ENCODE data around the gene RNF213.
"Not testable (repeated sequence)": the region's sequence is repeated elsewhere in the genome, so short reads cannot be mapped to it uniquely, and the experiment has no call there.

The RNF213 gene

DNA sequence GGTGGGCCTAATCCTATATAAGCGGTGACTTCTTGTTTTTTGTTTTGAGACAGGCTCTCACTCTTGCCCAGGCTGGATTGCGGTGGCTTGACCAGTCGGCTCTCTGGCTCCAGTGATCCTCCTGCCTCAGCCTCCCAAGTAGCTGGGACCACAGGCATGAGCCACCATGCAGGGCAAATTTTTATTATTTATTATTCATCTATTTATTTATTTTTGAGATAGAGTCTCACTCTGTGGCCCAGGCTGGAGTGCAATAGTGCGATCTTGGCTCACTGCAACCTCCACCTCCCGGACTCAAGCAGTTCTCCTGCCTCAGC is 4.7 kb upstream of the RNF213 start:
- Histone ChIP-seq H3K27me3 (ENCODE audit: insufficient read depth, poor library complexity, severe bottlenecking) (no peaks in the 10 kb centered on the region), H3K27ac (replicated peaks) (no peak overlapping the region), H3K4me3 (replicated peaks; ENCODE audit: insufficient read depth, low read length) (no peak overlapping the region)
- DNase-seq (ENCODE audit: low read depth in 1 of 2, low spot score in 1 of 2): no peak
- TF ChIP-seq, protein P1, sequence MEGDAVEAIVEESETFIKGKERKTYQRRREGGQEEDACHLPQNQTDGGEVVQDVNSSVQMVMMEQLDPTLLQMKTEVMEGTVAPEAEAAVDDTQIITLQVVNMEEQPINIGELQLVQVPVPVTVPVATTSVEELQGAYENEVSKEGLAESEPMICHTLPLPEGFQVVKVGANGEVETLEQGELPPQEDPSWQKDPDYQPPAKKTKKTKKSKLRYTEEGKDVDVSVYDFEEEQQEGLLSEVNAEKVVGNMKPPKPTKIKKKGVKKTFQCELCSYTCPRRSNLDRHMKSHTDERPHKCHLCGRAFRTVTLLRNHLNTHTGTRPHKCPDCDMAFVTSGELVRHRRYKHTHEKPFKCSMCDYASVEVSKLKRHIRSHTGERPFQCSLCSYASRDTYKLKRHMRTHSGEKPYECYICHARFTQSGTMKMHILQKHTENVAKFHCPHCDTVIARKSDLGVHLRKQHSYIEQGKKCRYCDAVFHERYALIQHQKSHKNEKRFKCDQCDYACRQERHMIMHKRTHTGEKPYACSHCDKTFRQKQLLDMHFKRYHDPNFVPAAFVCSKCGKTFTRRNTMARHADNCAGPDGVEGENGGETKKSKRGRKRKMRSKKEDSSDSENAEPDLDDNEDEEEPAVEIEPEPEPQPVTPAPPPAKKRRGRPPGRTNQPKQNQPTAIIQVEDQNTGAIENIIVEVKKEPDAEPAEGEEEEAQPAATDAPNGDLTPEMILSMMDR (IDR thresholded peaks at IDR 0.05; ENCODE audit: insufficient read depth, low read length): no peak
- TF ChIP-seq GABPA (IDR thresholded peaks at IDR 0.05; ENCODE audit: low read depth): no peak
- TF ChIP-seq SPI1 (IDR thresholded peaks at IDR 0.05; ENCODE audit: borderline replicate concordance, low read depth): no peak
- no peak for TF ChIP-seq POLR2AphosphoS5 (IDR thresholded peaks at IDR 0.05; ENCODE audit: low read depth)
- TF ChIP-seq, protein P2, sequence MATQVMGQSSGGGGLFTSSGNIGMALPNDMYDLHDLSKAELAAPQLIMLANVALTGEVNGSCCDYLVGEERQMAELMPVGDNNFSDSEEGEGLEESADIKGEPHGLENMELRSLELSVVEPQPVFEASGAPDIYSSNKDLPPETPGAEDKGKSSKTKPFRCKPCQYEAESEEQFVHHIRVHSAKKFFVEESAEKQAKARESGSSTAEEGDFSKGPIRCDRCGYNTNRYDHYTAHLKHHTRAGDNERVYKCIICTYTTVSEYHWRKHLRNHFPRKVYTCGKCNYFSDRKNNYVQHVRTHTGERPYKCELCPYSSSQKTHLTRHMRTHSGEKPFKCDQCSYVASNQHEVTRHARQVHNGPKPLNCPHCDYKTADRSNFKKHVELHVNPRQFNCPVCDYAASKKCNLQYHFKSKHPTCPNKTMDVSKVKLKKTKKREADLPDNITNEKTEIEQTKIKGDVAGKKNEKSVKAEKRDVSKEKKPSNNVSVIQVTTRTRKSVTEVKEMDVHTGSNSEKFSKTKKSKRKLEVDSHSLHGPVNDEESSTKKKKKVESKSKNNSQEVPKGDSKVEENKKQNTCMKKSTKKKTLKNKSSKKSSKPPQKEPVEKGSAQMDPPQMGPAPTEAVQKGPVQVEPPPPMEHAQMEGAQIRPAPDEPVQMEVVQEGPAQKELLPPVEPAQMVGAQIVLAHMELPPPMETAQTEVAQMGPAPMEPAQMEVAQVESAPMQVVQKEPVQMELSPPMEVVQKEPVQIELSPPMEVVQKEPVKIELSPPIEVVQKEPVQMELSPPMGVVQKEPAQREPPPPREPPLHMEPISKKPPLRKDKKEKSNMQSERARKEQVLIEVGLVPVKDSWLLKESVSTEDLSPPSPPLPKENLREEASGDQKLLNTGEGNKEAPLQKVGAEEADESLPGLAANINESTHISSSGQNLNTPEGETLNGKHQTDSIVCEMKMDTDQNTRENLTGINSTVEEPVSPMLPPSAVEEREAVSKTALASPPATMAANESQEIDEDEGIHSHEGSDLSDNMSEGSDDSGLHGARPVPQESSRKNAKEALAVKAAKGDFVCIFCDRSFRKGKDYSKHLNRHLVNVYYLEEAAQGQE (IDR thresholded peaks at IDR 0.05; ENCODE audit: insufficient replicate concordance, low read depth): no peak

GRCh38 chr17:80257716-80258213 is 2.9 kb upstream of the RNF213 start:
- Histone ChIP-seq H3K4me3 (replicated peaks; ENCODE audit: insufficient read depth, low read length) (no peak overlapping the region), H3K27ac (replicated peaks) (no peak overlapping the region), H3K27me3 (ENCODE audit: insufficient read depth, poor library complexity, severe bottlenecking) (no peaks in the 10 kb centered on the region)
- TF ChIP-seq, protein P1 (IDR thresholded peaks at IDR 0.05; ENCODE audit: insufficient read depth, low read length): no peak
- TF ChIP-seq POLR2AphosphoS5 (IDR thresholded peaks at IDR 0.05; ENCODE audit: low read depth) (no peak), SPI1 (IDR thresholded peaks at IDR 0.05; ENCODE audit: borderline replicate concordance, low read depth) (no peak), GABPA (IDR thresholded peaks at IDR 0.05; ENCODE audit: low read depth) (no peak)
- TF ChIP-seq, protein P2 (IDR thresholded peaks at IDR 0.05; ENCODE audit: insufficient replicate concordance, low read depth): no peak
- no peak for DNase-seq (ENCODE audit: low read depth in 1 of 2, low spot score in 1 of 2)

- not testable (repeated sequence) for H3K27me3 ChIP-seq (ENCODE audit: insufficient read depth, poor library complexity, severe bottlenecking); H3K4me3 ChIP-seq (replicated peaks; ENCODE audit: insufficient read depth, low read length); H3K27ac ChIP-seq (replicated peaks); DNase-seq (ENCODE audit: low read depth in 1 of 2, low spot score in 1 of 2)
Measured at GRCh38 chr17:80258296-80258695, 2.4 kb upstream of the RNF213 start.

DNA sequence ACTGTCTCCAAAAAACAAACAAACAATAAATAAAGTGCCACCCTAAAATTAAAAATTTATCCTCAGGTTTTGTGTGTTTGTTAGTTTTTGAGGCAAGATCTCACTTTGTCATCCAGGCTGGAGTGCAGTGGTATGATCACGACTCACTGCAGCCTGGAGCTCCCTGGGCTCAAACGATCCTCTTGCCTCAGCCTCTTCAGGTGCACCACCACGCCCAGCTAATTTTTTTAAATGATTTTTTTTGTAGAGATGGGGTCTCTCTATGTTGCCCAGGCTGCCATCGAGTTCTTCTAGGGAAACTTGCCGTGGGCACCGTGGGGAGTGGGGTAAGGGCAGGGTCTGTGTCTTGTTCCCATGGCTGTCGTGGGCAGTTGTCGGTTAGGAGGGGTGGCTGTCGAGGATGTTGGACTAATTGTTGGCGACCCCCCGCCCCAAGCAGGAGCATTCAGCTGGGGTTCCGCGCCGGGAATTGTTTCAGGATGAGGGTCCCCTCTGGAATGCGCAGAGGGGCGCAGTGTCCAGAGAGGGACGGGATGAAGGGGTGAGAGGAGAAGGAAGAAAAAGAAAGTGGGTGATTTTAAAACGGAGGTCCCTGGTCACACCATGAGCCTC is 1.1 kb upstream of the RNF213 start:
- TF ChIP-seq, protein P2 (IDR thresholded peaks at IDR 0.05; ENCODE audit: insufficient replicate concordance, low read depth): no peak
- no peak for TF ChIP-seq POLR2AphosphoS5 (IDR thresholded peaks at IDR 0.05; ENCODE audit: low read depth)
- TF ChIP-seq SPI1 (IDR thresholded peaks at IDR 0.05; ENCODE audit: borderline replicate concordance, low read depth): no peak
- TF ChIP-seq, protein P1 (IDR thresholded peaks at IDR 0.05; ENCODE audit: insufficient read depth, low read length): no peak
- no peak for TF ChIP-seq GABPA (IDR thresholded peaks at IDR 0.05; ENCODE audit: low read depth)
- no peak for DNase-seq (ENCODE audit: low read depth in 1 of 2, low spot score in 1 of 2)
- H3K4me3 ChIP-seq (replicated peaks; ENCODE audit: insufficient read depth, low read length): peak overlapping the region; percentile 41
- no peaks in the 10 kb centered on the region for H3K27me3 ChIP-seq (ENCODE audit: insufficient read depth, poor library complexity, severe bottlenecking)
- no peak overlapping the region for H3K27ac ChIP-seq (replicated peaks)
